Measurements from ENCODE around the gene MPP3.

MPP3 gene

GRCh38 chr17:43769859-43770258, 63.1 kb downstream of the MPP3 start:
- no peak for DNase-seq

GRCh38 chr17:43769426-43769825, 63.5 kb downstream of the MPP3 start:
- no peak for DNase-seq

GRCh38 chr17:43768943-43769342, 64.0 kb downstream of the MPP3 start:
- DNase-seq = no peak

GRCh38 chr17:43768382-43768781, 64.6 kb downstream of the MPP3 start:
- DNase-seq = no peak

GRCh38 chr17:43767713-43768059, 65.3 kb downstream of the MPP3 start:
- DNase-seq = no peak

GRCh38 chr17:43767053-43767712, 65.8 kb downstream of the MPP3 start:
- no peak for DNase-seq

- DNase-seq = peak; percentile 72
Observed at GRCh38 chr17:43766413-43767052, 66.4 kb downstream of the MPP3 start.

- DNase-seq = peak; percentile 96
Observed at GRCh38 chr17:43760254-43760852, 72.6 kb downstream of the MPP3 start.

- no peak for DNase-seq
Observed at GRCh38 chr17:43759836-43760235, 73.1 kb downstream of the MPP3 start.

GRCh38 chr17:43758497-43759174, 74.3 kb downstream of the MPP3 start, which contains the start of gene SOST:
Gene SOST (minus strand): TSS chr17:43758791. CDS start chr17:43758741, 50 bp downstream.
- DNase-seq = no peak

GRCh38 chr17:43758086-43758485, 74.9 kb downstream of the MPP3 start:
- DNase-seq = no peak

- no peak for DNase-seq
Observed at GRCh38 chr17:43757171-43757660, 75.7 kb downstream of the MPP3 start.

GRCh38 chr17:43756201-43756600, 76.7 kb downstream of the MPP3 start:
- no peak for DNase-seq

GRCh38 chr17:43755389-43755875, 77.5 kb downstream of the MPP3 start:
- DNase-seq = peak; percentile 28

GRCh38 chr17:43754947-43755346, 78.0 kb downstream of the MPP3 start:
- no peak for DNase-seq

GRCh38 chr17:43753493-43754129, 79.3 kb downstream of the MPP3 start:
- DNase-seq = no peak
